Esophagus muscularis mucosa (tissue), 4 donors: ENCODE data around the gene PPP1R27. TPM values are rescaled to one million over a fixed set of nuclear protein-coding genes. Genes with fewer than 3 reads are reported as not detected.

Experiments
- DNase-seq: peaks from one replicate; pipeline ENCODE4 v3.0.0-alpha.2; 2017; ENCODE audit errors: extremely low spot score
- H3K27ac ChIP-seq, 4 donors: fragments of 200-600 bp; sonication (generic); replicated peaks in 1 of 4; 1 replicate in 3 of 4; 2 replicates in 1 of 4; pipeline ENCODE4 v1.5.1; 2016 to 2019; ENCODE audit warnings: mild to moderate bottlenecking in 1 of 4
- H3K27me3 ChIP-seq, 4 donors: fragments of 200-600 bp; sonication (generic); one replicate each; pipeline versions ENCODE4 v1.5.1 to v1.6.0; 2016 to 2019
- H3K36me3 ChIP-seq, 4 donors: fragments of 200-600 bp; sonication (generic); one replicate each; pipeline ENCODE4 v1.5.1; 2016 to 2019
- H3K4me1 ChIP-seq, 4 donors: fragments of 200-600 bp; sonication (generic); one replicate each; pipeline ENCODE4 v1.5.1; 2016 to 2019
- H3K4me3 ChIP-seq, 4 donors: fragments of 200-600 bp; sonication (generic); 1 replicate in 2 of 4; 2 replicates in 2 of 4; pipeline ENCODE4 v1.5.1; 2016 to 2019; ENCODE audit warnings: mild to moderate bottlenecking in 4 of 4, moderate library complexity in 1 of 4
- H3K9me3 ChIP-seq, 4 donors: fragments of 200-600 bp; sonication (generic); 1 replicate in 3 of 4; 2 replicates in 1 of 4; pipeline ENCODE4 v1.5.1; 2016 to 2019
- EP300 ChIP-seq: sonication (generic); formaldehyde crosslinking; IDR thresholded peaks from one replicate; pipeline ENCODE4 v1.6.1; 2017; ENCODE audit warnings: antibody characterized with exemption
- POLR2A ChIP-seq: fragments of 450-650 bp; IDR thresholded peaks from one replicate; pipeline ENCODE4 v1.6.1; 2017; ENCODE audit warnings: antibody characterized with exemption, moderate library complexity, mild to moderate bottlenecking, low read depth
- POLR2AphosphoS5 ChIP-seq, 2 donors: sonication (generic); formaldehyde crosslinking; IDR thresholded peaks; one replicate each; pipeline ENCODE4 v1.6.1; 2017; ENCODE audit warnings: antibody characterized with exemption in 2 of 2
- WGBS: methylation state at CpG from one replicate; pipeline ENCODE4 v1.1.5; 2018; 5-methylcytosine and 5-hydroxymethylcytosine counted together
- intact Hi-C: fragments of 100-400 bp; cut with DNase I; formaldehyde crosslinking; loops from one replicate; pipeline ENCODE4 v1.15.1; 2023
- total RNA-seq, 4 donors: library from RNA; depleted of rRNA; stranded (reverse); fragments of >200 nt; gene quantifications; one replicate each; pipeline versions ENCODE4 v1.1.0 to v1.2.1, GENCODE V29; 2016
- TF ChIP-seq, protein P1 (sequence below), 3 experiments: fragments of 200-600 bp in 2 of 3; fragments of 450-650 bp in 1 of 3; sonication (generic) in 2 of 3; IDR thresholded peaks; one replicate each; pipeline ENCODE4 v1.5.1; 2017 to 2019; ENCODE audit warnings: antibody characterized with exemption in 3 of 3, mild to moderate bottlenecking in 2 of 3, moderate library complexity in 1 of 3

The PPP1R27 gene
- total RNA-seq, 4 donors from 2014 or later = not detected

DNA sequence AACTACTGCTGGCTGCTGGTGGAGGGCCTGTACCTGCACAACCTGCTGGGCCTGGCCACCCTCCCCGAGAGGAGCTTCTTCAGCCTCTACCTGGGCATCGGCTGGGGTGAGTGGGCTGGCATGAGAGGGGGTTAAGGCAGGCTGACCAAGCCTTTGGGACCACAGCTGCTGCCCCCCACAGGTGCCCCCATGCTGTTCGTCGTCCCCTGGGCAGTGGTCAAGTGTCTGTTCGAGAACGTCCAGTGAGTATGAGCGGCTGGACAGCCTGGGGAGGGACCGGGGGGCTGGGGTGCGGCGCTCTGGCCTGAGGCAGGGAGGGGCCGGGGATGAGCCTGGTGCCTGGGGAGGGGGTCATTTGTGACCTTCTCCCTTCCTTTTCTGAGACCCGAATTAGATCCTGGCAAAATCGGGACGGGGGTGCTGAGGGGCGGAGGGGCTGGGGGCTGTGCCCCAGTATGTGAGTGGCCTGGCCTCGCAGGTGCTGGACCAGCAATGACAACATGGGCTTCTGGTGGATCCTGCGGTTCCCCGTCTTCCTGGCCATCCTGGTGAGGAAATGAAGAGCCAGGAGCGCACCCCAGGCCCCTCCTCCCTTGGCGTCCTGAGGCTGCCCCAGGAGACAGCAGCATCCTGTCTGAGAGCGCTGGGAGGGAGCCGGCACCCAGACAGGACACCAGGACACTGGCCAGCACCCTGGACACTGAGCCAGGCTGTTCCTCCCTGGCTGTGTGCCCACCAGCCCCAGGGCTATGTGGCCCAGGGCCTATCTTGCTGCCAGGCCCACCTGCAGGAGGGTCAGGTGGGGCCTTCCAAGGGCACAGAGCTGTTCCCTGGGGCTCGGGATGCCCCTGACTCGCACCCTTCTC lies 22.9 kb downstream of the PPP1R27 start:
- H3K27ac ChIP-seq = no peak overlapping the region
- 81% methylated on average over 13 of the region's 24 CpGs for WGBS
- no peaks in the 10 kb centered on the region for H3K36me3 ChIP-seq
- intact Hi-C loops = no loop called here
- no peaks in the 10 kb centered on the region for H3K4me1 ChIP-seq
- H3K27me3 ChIP-seq = peaks cover 0 to 95% (median 11%) of the 10 kb centered on the region in 4 donors
- no peaks in the 10 kb centered on the region for H3K9me3 ChIP-seq
- TF ChIP-seq EP300 (no peak), POLR2A (no peak), POLR2AphosphoS5 (IDR thresholded peaks at IDR 0.05) (no peak)
- TF ChIP-seq, protein P1, sequence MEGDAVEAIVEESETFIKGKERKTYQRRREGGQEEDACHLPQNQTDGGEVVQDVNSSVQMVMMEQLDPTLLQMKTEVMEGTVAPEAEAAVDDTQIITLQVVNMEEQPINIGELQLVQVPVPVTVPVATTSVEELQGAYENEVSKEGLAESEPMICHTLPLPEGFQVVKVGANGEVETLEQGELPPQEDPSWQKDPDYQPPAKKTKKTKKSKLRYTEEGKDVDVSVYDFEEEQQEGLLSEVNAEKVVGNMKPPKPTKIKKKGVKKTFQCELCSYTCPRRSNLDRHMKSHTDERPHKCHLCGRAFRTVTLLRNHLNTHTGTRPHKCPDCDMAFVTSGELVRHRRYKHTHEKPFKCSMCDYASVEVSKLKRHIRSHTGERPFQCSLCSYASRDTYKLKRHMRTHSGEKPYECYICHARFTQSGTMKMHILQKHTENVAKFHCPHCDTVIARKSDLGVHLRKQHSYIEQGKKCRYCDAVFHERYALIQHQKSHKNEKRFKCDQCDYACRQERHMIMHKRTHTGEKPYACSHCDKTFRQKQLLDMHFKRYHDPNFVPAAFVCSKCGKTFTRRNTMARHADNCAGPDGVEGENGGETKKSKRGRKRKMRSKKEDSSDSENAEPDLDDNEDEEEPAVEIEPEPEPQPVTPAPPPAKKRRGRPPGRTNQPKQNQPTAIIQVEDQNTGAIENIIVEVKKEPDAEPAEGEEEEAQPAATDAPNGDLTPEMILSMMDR (IDR thresholded peaks at IDR 0.05) = no peak
- DNase-seq = no peak
- no peak overlapping the region for H3K4me3 ChIP-seq

- H3K4me3 ChIP-seq = no peak overlapping the region
- no peak for DNase-seq
- intact Hi-C loops = no loop called here
- H3K4me1 ChIP-seq = no peaks in the 10 kb centered on the region
- H3K27ac ChIP-seq = no peak overlapping the region
- TF ChIP-seq POLR2AphosphoS5 (IDR thresholded peaks at IDR 0.05) = no peak
- no peaks in the 10 kb centered on the region for H3K36me3 ChIP-seq
- H3K27me3 ChIP-seq = peaks cover 0 to 95% (median 12%) of the 10 kb centered on the region in 4 donors
- no peaks in the 10 kb centered on the region for H3K9me3 ChIP-seq
- 85% methylated on average over 13 of the region's 42 CpGs for WGBS
Measured at GRCh38 chr17:81810892-81811704, 23.8 kb downstream of the PPP1R27 start.

GRCh38 chr17:81810476-81810875 lies 24.4 kb downstream of the PPP1R27 start:
- Histone ChIP-seq H3K36me3 (no peaks in the 10 kb centered on the region), H3K4me3 (no peak overlapping the region), H3K27ac (no peak overlapping the region), H3K9me3 (no peaks in the 10 kb centered on the region), H3K27me3 (peaks cover 0 to 95% (median 15%) of the 10 kb centered on the region in 4 donors), H3K4me1 (no peaks in the 10 kb centered on the region)
- 75% methylated on average over 6 of the region's 8 CpGs for WGBS
- TF ChIP-seq POLR2A (no peak), EP300 (no peak)
- TF ChIP-seq, protein P1 (IDR thresholded peaks at IDR 0.05) = no peak
- intact Hi-C loops = no loop called here
- no peak for DNase-seq

DNA sequence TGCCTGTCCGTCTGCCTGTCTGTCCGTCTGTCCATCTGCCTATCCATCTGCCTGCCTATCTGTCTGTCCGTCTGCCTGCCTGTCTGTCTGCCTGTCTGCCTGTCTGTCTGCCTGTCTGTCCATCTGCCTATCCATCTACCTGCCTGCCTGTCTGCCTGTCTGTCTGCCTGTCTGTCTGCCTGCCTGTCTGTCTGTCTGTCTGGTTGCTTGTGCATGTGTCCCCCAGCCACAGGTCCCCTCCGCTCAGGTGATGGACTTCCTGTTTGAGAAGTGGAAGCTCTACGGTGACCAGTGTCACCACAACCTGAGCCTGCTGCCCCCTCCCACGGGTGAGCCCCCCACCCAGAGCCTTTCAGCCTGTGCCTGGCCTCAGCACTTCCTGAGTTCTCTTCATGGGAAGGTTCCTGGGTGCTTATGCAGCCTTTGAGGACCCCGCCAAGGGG lies 25.3 kb downstream of the PPP1R27 start:
- Histone ChIP-seq H3K4me3 (no peak overlapping the region), H3K9me3 (no peaks in the 10 kb centered on the region), H3K36me3 (no peaks in the 10 kb centered on the region), H3K4me1 (peaks cover 4 to 7% (median 7%) of the 10 kb centered on the region in 4 donors), H3K27ac (no peak overlapping the region), H3K27me3 (peaks cover 0 to 95% (median 23%) of the 10 kb centered on the region in 4 donors)
- DNase-seq = no peak
- intact Hi-C loops = no loop called here
- TF ChIP-seq POLR2AphosphoS5 (IDR thresholded peaks at IDR 0.05) (no peak), EP300 (no peak), POLR2A (no peak)
- TF ChIP-seq, protein P1 (IDR thresholded peaks at IDR 0.05) = no peak
- WGBS = 93% methylated on average over 4 of the region's 7 CpGs
